ENCODE data around the gene NNAT.

DNA sequence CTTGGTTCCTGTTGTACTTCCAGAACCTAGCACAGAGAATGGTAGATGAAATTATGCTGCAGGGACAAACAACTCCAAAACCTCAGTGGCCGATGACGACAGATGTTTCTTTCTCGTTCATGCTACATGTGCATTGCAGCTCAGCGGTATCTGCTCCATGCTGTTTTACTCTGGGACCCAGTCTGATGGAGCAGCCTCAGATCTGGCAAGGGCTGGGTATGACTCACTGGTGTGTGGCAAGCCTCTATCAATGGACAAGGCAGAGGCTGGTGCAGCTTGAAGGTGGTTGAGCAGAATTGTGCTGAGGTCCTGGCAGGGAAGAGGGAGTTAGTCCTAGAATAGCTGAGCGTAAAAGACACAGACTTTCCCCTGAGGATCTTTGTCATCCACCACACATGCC lies 17.0 kb downstream of the NNAT start:
- no peak for TF ChIP-seq EZH2 (IDR thresholded peaks at IDR 0.05)
- no peak for TF ChIP-seq EZH2phosphoT487 (IDR thresholded peaks at IDR 0.05)
